Activated effector memory CD4-positive, alpha-beta T cell treated with Interleukin-2 at 50 U/mL for 16 hours (primary cell): Measurements from ENCODE around the gene INHBE.

Experiments
- DNase-seq: peaks from one replicate; pipeline ENCODE4 v3.0.0-alpha.2; 2020

The INHBE gene

DNA sequence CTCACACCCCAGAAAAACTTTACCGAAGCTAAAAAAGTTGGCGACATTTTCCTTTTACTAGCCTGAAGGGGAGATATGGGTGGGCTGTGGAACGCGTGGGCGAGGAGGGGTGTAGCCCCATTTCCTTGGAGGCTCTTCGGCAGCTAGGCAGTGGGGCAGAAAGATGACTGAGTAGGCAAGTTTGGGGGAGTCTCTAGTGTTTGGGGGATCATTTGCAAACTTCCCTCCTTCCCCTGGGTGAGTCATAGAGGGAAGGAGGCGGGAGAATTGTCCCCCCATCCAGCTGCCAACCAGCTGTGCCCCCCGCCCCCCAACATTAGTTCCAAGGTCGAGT lies 6.8 kb downstream of the INHBE start:
- DNase-seq = no peak

DNA sequence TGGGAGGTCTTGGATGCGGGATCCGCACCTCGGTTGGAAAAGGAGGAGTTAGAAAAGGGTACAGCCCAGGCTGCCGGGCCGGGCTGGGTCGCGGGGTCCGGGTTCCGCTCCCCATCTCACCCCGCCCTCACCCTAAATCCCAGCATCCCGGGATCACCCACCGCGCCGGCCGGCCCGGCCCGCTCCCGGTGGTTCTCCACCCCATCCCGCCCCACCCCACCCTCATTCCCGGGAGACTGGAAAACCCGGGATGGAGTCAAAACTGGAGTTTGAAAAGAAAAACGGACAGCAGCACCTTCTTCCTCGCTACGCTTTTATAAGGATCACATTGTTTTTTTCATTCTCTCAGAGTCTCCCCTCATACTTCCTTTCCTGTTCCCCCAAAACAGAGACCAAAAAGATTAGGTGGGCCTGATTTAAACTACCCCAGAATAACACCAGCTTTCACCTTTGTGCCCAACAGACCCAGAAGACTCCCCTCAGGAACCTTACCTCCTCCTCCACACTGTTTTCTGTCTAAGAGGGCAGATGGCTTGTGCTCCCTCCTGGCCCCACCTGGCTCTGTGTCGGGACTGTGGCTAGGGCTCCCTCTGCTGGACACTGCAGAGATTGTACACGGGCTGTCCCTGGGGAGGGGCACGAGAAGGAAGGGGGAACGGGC lies 7.3 kb downstream of the INHBE start:
- DNase-seq = peak; percentile 80

DNA sequence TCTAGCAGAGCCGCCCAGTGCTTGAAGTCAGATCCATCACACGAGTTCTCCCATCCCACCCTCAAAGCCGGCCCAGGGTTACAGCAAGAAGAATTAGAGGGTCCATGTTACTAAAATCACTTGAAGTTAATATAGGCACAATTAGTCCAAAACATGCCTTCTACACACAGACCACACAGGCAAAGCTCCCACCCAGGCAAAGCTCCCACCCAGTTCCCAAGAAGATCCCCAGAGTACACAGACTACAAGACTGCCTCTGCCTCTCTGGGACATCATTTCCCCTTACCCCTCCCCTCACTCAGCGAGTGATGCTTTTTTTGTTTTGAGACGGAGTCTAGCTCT lies 7.8 kb downstream of the INHBE start:
- DNase-seq = no peak

DNA sequence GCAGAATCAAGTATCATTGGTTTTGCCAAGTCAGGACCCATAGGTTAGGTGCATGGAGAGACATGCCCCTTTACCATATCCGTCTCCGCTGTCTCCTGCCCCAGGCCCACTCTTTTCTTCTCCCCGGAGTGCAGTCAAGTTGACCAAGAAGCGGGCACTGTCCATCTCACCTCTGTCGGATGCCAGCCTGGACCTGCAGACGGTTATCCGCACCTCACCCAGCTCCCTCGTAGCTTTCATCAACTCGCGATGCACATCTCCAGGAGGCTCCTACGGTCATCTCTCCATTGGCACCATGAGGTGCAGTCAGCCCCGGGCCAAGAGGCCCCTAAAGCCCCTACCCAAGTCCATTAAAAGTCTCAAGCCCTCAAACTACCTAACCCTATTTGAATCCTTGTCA lies 9.5 kb downstream of the INHBE start:
- no peak for DNase-seq

DNA sequence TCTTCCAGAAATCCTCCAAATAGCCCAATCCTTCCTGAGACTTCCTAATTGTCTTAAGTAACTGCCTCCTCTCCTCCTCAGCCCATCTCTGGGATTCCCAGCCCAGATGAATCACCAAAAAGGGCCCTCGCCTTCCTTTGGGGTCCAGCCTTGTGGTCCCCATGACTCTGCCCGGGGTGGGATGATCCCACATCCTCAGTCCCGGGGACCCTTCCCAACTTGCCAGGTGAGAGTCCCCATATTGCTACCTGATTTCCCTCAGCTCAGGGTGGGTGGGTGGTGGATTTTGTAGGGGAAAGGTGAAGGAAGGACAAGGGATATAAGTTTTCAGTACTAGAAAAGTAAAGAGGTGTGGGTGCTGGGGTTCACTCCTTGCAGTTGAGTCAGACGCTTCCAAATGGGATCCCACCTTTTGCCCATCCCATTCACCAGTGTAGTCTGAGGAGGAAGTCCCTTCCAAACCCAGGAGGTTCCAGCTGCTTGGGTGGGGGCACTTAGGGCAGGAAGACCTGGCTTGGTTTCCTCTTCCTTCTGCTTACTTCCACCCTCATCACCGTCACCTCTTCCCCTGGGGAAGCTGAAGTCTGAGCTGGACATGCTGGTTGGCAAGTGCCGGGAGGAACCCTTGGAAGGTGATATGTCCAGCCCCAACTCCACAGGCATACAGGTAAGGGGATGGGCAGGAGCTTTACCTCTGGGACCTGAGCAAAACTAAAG lies 10.1 kb downstream of the INHBE start:
- DNase-seq = no peak

DNA sequence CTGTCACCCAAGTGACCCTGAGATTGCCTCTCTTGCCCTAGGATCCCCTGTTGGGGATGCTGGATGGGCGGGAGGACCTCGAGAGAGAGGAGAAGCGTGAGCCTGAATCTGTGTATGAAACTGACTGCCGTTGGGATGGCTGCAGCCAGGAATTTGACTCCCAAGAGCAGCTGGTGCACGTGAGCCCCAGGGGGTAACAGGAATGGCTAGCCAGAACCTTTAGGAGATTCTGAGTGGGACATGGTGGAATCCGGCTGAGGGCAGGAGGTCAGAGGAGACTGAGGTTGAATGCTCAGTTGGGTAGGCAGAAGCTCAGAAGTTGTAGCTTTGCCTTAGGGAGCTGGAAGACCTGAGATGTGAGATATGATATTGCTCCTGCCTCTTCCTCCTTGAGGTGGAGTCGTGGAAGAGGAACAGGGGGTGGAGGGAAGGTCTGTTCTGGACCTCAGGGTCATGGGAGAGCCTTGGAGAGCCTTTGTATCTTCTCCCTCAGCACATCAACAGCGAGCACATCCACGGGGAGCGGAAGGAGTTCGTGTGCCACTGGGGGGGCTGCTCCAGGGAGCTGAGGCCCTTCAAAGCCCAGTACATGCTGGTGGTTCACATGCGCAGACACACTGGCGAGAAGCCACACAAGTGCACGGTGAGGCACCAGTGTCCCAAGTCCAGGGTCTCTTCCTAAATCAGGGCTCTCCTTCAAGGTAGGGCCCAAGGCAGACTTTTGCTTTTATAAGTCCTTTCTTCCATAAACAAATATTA lies 10.8 kb downstream of the INHBE start:
- DNase-seq = no peak

DNA sequence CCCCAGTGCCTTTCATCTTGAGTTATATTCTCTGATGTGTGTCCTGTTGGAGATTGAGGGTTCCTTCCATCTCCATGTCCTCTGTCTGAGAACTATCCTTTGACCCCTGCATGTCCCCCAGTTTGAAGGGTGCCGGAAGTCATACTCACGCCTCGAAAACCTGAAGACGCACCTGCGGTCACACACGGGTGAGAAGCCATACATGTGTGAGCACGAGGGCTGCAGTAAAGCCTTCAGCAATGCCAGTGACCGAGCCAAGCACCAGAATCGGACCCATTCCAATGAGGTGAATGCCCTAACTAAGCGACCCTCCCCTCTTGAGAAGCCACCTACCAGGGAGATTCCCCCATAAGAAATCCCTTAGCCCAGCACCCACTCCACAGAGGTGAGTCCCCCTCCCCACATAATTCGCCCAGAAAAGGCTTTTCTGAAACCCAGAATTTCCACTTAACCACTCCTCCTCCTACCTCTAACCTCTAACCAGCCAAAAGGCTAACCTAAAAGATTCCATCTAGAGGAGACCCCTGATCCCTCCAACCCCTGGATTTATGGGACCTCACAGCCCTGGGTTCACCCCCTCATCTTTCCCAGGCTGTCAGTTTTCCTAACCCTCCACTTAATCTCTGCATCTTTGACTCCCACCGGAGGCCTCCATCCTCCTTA lies 12.2 kb downstream of the INHBE start:
- no peak for DNase-seq

DNA sequence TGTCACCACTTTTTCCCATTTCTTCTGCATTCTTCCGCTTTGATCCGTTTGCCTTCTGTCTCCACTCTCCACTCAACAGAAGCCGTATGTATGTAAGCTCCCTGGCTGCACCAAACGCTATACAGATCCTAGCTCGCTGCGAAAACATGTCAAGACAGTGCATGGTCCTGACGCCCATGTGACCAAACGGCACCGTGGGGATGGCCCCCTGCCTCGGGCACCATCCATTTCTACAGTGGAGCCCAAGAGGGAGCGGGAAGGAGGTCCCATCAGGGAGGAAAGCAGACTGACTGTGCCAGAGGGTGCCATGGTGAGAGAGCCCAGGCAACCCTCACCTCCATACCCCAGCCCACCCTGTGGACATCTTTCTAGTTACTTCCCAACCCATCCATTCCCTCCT lies 12.8 kb downstream of the INHBE start:
- DNase-seq = no peak

DNA sequence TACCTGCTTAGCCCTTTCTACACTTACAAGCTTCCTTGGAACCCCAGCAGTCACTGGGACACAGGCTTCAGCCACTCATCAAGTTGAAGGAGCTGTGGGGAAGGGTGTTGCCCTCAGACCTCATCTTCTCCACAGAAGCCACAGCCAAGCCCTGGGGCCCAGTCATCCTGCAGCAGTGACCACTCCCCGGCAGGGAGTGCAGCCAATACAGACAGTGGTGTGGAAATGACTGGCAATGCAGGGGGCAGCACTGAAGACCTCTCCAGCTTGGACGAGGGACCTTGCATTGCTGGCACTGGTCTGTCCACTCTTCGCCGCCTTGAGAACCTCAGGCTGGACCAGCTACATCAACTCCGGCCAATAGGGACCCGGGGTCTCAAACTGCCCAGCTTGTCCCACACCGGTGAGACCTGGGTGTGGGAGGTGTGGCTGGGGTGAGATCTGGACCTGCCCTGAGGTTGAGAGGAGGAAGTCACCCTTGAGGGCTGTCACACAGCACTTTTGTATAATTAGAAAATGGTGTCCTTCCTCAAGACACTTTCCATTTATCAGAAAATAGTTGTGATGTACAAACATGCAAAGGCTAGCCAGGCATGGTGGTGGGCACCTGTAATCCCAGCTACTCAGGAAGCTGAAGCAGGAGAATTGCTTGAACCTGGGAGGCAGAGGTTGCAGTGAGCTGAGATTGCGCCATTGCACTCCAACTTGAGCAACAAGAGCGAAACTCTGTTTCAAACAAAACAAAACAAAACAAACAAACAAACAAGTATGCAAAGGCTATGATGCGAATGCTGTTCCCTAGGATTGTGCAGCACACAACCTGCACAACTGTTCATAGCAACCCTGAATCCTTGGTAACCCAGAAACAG lies 14.4 kb downstream of the INHBE start:
- DNase-seq = no peak

DNA sequence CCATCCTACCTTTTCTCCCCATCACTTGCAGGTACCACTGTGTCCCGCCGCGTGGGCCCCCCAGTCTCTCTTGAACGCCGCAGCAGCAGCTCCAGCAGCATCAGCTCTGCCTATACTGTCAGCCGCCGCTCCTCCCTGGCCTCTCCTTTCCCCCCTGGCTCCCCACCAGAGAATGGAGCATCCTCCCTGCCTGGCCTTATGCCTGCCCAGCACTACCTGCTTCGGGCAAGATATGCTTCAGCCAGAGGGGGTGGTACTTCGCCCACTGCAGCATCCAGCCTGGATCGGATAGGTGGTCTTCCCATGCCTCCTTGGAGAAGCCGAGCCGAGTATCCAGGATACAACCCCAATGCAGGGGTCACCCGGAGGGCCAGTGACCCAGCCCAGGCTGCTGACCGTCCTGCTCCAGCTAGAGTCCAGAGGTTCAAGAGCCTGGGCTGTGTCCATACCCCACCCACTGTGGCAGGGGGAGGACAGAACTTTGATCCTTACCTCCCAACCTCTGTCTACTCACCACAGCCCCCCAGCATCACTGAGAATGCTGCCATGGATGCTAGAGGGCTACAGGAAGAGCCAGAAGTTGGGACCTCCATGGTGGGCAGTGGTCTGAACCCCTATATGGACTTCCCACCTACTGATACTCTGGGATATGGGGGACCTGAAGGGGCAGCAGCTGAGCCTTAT lies 15.3 kb downstream of the INHBE start:
- no peak for DNase-seq

DNA sequence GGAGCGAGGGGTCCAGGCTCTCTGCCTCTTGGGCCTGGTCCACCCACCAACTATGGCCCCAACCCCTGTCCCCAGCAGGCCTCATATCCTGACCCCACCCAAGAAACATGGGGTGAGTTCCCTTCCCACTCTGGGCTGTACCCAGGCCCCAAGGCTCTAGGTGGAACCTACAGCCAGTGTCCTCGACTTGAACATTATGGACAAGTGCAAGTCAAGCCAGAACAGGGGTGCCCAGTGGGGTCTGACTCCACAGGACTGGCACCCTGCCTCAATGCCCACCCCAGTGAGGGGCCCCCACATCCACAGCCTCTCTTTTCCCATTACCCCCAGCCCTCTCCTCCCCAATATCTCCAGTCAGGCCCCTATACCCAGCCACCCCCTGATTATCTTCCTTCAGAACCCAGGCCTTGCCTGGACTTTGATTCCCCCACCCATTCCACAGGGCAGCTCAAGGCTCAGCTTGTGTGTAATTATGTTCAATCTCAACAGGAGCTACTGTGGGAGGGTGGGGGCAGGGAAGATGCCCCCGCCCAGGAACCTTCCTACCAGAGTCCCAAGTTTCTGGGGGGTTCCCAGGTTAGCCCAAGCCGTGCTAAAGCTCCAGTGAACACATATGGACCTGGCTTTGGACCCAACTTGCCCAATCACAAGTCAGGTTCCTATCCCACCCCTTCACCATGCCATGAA lies 16.0 kb downstream of the INHBE start:
- DNase-seq = no peak

DNA sequence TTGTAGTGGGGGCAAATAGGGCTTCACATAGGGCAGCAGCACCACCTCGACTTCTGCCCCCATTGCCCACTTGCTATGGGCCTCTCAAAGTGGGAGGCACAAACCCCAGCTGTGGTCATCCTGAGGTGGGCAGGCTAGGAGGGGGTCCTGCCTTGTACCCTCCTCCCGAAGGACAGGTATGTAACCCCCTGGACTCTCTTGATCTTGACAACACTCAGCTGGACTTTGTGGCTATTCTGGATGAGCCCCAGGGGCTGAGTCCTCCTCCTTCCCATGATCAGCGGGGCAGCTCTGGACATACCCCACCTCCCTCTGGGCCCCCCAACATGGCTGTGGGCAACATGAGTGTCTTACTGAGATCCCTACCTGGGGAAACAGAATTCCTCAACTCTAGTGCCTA lies 16.6 kb downstream of the INHBE start:
- DNase-seq = no peak

DNA sequence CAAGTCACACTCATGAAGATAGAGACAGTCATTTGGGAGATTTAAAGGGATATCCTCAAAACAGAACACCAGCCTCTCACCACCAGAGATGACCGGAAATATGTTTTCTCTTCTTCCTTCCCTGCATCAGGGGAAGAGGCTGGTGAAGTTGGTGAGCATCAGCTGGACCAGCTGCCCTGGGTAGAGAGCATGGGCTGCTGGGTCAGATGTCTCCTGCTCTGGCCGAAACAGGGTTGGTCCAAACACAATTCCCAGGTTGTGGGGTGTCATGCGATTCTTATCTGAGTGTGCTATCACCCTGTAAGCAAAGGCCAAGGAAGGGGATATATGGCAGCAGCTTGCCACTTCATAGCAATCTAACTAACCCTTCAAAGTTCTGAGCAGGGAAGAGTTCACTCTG lies 17.3 kb downstream of the INHBE start:
- no peak for DNase-seq

DNA sequence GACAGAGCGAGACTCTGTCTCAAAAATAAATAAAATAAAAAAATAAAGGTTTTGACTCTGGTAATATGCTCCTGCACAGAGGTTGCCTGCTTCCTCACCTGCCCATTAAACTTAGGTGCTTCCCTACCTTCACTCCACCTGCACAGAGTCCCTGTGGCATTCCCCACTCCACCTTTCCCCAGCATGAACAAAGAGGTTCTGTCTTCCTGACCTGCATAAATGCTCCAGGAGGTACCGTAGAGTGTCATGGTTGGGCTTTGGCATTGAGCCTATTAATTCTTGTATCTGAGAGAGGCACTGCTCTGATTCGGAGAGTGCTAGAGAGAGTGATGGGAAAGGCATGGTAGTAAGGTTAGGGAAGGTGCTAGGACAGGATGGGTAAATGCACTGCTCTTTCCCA lies 18.3 kb downstream of the INHBE start:
- DNase-seq = no peak

DNA sequence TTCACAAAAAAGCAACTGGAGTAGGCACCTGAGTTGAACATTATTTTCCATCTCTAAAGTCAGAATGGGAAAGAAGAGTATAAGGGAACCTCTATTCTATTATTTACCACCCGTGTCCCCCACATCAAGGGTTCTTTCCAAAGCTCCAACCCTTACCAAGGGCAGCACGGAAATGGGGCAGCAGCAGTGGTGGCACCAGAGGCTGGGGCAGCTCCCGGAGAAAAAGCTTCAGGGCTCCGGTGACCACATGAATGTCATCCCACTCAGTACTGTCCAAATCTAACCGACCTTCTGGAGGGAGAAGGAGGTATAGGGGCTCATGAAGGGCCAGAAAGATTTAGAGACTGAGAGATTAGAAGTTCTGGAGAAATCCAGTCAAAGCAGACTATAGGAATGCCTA lies 18.8 kb downstream of the INHBE start:
- no peak for DNase-seq

DNA sequence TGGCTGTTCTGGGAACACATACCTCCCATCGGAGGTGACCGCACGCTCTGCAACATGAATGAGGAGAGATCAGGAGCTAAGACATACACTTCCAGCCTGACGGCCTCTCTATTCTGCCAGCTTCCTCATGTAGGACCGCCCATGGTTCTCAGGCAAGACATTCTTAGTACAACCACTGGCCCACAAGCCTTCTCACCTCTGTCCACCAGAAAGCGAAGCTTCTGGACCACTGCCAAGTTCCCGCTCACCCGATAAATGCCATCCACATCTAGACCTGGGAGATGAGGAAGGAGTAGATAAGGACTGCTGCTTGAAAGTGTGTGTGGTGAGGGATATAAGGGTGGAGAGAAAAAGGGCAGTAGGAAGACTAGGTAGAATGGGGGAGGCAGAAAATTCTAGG lies 19.3 kb downstream of the INHBE start:
- DNase-seq = no peak

DNA sequence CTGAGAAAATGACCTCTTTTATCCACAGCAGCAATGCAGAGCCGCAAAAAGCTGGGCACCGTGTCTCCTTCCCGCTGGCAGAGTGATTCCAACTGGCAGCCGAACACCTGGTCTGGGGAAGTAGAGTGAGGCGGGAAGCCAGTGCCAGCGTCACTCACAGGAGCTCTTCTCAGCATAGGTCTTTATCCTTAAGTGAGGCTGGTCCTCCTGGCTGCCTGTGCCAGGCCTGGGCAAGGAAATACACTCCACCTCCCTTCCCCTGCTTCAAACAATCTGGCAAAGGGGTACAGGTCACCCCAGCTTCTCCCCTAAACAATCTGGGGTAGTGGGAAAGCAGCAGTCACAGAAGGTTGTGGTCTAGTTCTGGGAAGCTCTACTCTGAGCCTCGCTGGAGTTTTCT lies 19.8 kb downstream of the INHBE start:
- DNase-seq = no peak

DNA sequence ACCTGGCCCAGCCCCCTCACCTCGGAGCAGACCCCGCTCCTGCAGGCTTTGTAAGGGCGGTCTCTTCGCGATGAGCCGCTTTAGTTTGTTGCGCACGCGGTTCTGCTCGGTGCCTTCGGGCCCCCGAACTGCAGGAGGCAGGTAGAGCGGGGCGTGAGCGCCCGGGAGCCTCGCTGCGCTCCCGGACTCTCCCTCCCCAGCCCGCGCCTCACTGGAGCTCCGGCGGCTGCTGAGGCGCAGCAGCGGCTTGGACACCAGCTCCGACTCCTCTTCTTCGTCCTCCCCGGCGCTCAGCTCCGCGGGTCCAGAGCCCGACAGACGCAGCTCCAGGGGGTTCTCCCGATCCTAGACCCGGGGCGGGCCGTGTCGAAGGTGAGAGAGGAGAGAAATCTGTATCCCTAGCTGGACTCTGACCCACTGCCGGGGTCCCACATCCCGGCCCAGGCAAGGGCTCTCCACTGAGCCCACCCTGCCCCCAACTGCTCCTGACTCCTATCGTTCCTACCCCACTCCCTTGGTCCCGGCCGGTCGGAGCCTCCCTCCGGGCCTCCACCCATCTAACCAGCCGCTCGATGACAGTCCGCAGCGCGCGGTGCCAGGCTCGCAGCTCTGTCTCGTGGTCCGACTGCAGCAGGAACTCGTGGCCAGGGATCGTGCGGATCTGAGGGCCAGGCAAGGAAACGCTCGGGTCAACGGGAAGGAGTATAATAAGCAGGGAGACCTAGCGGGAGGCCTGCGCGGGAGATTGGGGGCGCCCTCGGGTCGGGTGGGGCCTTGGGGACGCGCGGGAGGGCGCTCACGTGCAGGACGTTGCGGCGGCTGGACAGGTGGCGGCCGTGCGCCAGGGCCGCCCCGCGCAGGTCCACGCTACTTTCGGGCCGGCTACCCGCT lies 20.4 kb downstream of the INHBE start:
- DNase-seq = no peak

DNA sequence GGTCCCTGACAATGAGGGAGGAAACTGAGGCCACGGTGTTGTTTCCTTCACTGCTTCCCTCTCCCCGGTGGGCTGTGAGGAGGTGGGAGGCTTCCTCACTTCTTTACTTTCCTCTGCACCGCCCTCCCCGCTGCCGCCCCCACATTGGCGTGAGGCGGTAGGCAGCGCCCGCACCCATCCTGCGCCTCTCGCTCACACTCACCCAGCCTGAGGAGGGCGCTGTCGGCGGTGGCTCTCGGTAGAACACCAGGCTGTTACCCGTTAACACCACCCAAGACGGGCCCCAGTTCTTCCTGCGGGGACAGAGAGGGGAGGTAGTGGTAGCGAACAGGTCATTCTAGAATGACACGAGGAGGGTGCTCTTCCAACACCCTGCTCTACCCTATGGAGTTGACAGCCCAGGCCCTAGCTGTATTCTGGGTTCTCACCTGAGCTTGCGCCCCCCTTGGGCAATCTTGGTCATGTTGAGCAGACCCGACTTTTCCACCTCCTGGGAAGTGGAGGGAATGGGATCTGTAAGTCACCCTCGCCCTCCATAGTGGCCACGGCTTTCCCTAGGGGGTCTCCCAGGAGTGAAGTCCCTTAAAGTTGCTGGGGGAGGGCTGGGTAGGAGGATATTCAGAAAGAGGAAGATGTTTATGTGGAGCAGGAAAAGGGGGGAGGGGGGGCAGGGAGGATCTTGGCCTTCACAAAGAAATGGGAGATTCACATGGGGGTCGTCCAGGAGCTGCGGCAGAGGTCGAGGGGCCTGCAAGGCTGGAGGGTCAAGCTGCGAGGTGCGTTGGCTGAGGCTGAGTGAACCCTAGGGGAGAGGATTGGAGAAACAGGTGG lies 21.3 kb downstream of the INHBE start:
- peak; percentile 53 for DNase-seq
